HG02610 (cell line): ENCODE data around the gene PI16.

Experiments
- ATAC-seq: cut with Tn5 transposase; IDR thresholded peaks from one replicate; pipeline ENCODE4 v1.9.1; 2021; ENCODE audit warnings: mild to moderate bottlenecking, moderate library complexity; ENCODE audit not compliant: unreplicated experiment

The PI16 gene

DNA sequence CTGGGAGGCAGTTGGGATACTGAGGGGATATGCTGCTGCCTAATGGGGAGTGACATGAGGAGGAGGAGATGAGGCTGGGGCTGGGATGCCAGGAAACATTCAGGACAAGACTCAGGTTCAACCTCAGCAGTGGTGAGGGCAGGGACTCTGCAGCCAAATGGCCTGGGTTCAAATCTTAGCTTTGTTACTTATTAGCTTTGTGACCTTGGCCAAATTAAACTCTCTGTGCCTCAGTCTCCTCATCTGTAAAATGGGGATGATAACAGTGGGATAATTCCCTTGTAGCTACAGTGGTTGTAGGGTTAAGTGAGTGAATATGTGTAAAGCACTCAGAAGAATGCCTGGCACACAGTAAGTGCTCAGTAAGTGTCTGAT, 1.9 kb downstream of the PI16 start:
- no peak for ATAC-seq

DNA sequence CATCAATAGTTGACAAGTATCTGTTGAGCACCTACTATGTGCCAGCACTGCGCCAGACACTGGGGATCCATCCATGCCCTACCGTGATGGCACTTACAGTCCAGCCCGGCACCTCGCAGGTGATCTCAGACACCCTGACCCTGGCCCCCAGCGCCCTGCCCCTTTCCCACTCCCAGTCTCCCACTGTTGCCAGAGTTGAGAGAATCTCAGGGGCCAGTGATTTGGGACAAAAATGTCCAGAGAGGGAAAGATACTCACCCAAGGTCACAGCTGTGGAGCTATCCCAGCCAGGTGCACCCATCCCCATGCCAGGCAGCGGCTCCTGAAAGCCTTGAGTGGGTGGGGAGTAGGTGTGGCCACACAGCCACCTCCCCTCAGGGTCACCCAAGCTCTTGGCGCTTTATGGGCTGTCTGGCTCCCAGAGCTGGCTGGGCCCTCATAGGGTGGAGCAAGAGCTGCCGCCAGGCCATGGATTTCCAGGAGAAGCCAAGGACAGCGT, 3.3 kb downstream of the PI16 start:
- ATAC-seq, result no peak

DNA sequence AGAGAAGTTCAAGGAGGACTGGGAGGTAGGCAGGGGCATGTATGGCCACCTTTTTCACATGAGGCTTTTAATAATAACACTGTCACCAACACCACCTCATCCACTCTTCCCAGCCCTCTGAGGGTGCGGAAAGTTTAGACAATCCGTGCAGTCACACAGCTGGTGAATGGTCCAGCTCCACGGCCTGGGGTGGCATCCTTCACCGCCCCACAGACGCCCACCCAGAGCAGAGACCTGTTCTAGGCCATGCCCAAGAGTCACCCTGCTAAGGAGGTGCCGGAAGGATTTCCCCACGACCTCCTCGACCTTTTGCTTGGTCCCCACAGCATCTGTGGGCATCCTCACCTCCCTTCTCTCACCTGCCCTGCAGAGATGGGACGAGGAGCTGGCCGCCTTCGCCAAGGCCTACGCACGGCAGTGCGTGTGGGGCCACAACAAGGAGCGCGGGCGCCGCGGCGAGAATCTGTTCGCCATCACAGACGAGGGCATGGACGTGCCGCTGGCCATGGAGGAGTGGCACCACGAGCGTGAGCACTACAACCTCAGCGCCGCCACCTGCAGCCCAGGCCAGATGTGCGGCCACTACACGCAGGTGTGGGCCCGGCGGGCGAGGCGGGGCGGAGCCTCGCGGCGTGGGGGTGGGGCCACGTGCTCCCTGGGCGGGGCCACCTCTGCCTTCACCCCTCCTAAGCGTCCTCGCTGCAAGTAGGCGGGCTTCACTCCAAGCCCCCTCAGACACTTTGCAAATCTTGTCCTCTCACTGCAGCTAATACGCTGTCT, 4.4 kb downstream of the PI16 start:
- ATAC-seq, result no peak

DNA sequence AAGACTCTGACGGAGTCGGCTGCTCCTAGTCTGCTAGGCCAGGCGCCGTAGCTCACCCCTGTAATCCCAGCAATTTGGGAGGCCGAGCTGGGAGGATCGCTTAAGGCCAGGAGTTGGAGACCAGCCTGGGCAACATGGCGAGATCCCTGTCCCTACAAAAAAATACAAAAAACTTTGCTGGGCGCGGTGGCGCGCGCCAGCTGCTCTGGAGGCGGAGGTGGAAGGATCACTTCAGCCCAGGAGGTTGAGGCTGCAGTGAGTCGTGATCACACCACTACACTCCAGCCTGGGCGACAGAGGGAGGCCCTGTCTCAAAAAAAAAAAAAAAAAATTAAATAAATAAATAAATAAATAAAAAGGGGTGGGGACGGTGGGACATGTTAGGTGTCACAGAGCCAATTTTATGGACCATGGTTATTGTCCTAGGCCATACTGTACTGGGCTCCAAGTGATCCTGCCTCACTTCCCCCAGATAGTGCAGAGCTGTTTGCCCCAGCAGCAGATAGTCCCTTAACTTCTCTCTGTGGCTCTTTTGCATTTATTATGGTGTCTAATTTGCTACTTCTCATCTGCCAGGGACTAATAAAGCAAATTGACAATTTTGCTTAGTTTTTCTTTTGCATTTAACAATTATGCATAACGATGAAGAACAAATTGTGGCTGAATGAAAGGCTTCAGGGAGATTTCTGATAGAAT, 5.2 kb downstream of the PI16 start:
- no peak for ATAC-seq

DNA sequence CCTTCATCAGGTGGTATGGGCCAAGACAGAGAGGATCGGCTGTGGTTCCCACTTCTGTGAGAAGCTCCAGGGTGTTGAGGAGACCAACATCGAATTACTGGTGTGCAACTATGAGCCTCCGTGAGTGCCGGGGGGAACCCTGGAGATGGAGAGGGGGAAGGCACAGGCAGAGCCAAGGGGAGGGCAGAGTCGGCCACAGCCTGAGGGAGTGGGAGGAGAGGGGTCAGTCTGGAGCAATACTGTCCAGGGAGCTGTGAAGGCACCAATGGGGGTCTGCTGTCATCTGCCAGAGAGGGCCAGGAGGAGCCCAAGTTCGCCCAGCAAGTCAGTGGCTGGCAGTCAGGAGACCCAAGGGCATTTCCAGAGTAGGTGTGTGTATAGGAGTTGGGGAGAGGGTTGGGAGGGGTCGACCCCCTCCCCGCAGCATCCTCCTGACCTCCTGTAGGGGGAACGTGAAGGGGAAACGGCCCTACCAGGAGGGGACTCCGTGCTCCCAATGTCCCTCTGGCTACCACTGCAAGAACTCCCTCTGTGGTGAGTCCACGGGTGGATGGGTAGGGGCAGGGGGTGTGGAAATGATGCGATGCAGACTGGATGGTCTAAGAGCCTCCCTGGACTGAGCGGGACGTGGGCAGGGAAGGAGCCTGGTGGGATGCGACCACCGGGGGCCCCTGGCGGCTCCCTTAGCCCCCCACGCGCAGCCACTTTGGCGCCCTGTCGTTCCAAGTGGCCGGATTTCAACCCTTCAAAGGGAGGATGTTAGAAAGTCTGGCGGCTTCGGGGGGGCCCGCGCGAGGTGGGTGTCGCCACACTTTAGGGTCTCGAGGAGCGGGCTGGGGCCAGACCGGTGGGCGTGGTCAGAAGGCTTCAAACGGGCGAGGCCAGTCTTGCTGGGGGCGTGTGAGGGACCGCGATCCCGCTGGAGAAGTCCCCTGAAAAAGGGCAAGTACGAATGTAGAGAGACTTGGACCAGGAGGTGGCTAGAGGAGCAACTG, 7.2 kb downstream of the PI16 start:
- no peak for ATAC-seq

DNA sequence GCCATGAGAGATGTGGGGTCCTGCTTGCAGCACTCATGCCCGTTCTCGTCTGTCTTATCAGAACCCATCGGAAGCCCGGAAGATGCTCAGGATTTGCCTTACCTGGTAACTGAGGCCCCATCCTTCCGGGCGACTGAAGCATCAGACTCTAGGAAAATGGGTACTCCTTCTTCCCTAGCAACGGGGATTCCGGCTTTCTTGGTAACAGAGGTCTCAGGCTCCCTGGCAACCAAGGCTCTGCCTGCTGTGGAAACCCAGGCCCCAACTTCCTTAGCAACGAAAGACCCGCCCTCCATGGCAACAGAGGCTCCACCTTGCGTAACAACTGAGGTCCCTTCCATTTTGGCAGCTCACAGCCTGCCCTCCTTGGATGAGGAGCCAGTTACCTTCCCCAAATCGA, 8.3 kb downstream of the PI16 start:
- ATAC-seq, result peak; percentile 78

DNA sequence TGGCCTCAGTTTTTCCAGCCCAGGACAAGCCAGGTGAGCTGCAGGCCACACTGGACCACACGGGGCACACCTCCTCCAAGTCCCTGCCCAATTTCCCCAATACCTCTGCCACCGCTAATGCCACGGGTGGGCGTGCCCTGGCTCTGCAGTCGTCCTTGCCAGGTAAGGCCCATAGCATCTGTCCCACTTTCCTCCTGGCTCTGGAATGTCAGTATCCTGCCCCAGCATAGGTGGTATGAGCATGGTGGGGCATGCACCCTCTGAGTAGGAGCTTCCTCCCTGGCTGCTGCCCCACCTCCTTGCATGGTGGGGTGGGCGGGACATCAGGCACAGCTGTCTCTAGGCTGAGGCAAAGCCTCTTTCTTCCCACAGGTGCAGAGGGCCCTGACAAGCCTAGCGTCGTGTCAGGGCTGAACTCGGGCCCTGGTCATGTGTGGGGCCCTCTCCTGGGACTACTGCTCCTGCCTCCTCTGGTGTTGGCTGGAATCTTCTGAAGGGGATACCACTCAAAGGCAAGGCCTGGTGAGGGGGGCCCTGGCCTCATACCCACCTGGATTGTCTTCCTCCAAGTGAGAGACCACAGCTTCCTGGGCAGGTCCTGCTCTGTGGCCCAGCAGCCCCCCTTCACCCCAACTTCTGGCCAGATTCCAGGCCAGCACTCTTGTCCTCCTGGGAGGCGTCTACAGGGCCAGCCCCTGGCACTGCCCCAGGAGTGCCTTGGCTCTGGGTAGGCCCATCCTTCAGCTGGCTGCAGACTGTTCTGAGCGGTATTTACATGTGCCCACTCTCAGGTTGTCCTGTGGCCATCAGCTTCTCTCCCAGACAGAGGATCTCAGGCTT, 9.1 kb downstream of the PI16 start:
- no peak for ATAC-seq

DNA sequence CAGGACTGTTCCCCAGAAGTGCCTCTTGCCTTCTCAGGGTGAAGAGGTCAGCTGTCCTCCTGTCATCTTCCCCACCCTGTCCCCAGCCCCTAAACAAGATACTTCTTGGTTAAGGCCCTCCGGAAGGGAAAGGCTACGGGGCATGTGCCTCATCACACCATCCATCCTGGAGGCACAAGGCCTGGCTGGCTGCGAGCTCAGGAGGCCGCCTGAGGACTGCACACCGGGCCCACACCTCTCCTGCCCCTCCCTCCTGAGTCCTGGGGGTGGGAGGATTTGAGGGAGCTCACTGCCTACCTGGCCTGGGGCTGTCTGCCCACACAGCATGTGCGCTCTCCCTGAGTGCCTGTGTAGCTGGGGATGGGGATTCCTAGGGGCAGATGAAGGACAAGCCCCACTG, 9.8 kb downstream of the PI16 start:
- ATAC-seq, result no peak

DNA sequence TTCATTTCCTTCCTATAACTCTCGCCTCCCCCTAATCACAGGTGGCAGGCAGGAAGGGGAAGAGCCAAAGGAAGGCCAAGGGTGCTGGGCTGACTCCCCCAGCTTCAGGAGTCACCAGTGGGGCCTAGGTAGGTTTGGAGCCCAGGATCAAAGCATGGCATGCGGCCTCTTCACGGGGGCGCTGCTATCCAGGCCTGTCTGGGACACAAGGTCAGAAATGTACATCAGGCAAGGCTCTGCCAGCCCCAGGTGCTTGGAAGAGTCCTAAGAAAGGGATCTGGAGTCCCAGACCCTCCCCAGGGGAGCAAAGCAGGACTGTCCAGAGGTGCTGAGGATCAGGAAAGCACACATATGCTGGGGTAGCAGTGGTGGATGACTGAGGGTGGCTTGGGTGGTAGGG, 10.4 kb downstream of the PI16 start:
- no peak for ATAC-seq

DNA sequence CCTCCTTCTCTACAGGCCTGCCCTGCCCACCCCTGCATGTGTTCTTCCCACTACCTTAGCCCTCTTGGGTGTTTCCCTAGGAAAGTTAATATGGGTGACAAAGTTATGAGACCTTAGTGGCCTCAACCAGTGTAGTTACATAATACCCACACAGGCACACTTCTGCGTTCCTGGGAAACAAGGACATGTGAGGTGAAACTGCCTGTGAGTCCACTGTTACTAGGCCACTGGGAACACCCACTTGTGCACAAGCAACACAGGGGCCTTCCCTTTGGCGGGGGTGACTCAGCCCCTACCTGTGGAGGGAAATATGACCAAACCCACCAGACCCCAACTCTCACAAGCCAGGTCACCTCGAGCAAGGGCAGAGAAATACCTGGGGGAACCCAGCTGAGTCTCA, 12.8 kb downstream of the PI16 start:
- ATAC-seq, result no peak

DNA sequence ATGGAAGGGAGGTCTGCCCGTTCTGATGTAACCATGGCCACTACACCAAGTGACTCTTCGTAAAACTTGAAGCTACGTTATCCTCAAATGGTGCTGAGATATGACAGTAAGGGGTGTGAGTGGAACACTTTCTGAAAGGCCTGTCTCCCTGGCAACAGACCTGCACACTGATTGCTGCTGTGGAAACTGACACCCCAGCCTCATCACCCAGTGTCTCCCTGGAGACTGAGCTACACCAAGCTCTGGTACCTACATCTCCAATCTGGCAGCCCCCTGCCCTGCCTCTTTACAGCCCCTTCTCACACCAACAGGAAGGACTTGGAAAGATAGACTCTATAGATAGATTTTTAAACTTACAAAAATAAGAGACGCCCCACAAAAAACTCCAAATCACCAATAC, 13.2 kb downstream of the PI16 start:
- no peak for ATAC-seq

DNA sequence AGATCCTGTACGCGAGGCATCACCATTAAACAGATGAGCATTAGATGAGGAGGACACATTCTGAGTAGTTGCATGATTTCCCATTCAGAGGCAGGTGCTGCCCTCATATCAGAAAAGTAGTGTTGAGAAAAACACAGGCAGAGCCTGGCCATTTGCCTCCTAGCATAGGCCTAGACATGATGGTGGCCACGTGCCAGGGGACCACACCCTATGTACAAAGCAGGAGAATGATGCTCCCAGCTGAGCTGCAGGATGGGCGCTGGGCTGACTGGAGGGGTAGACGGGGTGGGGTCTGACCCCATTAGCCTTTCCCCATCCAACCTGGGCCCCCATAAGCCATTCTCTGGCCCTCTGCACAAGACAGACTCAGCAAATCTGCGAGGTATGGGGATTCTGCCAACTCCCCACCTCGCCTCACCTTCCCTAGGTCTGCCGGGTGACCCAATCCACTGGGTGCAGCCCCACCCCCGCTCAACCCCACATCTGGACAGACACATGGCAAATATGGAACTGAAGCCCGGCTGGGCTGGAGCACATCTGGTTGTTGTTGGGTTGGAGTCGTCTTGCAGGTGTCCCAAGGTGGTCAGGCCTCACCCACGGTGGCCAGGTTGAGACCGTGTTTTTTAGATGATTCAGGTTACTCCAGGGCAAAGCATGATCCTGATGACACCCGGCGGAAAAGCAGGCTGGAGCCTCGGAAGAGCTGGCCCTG, 13.9 kb downstream of the PI16 start:
- no peak for ATAC-seq

DNA sequence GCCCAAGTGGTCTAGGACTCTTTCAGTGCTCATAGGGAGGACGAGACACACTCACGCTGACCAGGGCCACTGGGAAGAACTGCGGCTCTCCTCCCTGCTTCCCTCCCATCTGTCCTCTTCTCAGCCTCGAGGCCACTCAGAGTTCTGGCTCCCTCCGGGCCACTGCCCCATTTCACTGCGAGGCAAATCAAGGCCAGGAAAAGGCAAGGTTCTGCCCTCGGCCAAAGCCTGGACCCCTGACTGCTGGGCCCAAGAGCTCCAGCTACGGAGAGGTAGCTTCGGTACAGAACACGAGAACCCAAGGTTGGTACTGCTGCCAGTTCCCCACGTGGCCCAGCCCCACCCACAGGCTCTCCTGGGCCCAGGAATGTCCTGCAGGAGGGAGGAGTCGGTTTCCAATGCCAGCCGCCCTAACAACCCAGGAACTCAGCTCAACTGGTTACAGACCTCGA, 14.7 kb downstream of the PI16 start:
- no peak for ATAC-seq

DNA sequence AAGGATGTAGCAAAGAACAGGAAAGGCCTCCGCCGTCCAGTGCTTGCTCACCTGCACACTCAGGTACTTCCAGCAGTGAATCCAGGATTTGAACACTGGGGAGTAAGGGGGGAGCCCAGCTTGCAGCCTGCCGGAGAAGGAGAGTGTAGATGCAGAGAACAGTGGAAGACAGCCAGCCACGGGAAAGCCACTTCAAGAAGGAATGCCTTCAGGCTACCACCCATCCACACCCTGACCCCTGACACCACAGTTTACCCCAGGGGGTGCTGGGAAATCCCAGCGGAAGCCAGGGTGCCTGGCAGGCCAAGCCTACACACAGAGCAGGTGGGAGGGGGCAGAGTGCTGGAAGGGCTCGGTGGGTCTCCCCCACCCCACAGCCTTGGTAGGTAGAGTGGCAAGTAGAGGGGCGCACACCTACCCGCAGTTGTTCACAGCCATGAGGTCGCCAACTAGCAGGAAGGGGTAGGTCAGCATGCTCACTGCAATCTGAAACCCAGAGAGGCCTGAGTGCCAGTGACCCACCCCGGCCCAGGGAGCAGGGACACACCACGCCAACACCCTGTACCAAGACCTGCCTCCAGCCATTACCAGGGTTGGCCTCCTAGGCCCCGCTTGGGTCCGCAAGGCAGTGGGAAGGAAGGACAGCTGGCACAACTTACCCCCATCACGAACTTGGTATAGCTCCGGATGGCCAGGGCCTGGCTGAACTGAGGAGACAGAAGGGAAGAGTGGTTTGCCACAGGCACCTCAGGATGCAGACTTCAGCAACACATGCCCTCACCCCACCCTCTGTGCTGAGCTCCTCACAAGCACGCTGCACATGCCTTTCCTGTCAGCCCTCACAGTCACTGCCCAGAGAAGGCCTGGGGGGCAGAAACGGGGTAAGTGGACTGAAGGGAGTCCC, 15.7 kb downstream of the PI16 start:
- no peak for ATAC-seq

DNA sequence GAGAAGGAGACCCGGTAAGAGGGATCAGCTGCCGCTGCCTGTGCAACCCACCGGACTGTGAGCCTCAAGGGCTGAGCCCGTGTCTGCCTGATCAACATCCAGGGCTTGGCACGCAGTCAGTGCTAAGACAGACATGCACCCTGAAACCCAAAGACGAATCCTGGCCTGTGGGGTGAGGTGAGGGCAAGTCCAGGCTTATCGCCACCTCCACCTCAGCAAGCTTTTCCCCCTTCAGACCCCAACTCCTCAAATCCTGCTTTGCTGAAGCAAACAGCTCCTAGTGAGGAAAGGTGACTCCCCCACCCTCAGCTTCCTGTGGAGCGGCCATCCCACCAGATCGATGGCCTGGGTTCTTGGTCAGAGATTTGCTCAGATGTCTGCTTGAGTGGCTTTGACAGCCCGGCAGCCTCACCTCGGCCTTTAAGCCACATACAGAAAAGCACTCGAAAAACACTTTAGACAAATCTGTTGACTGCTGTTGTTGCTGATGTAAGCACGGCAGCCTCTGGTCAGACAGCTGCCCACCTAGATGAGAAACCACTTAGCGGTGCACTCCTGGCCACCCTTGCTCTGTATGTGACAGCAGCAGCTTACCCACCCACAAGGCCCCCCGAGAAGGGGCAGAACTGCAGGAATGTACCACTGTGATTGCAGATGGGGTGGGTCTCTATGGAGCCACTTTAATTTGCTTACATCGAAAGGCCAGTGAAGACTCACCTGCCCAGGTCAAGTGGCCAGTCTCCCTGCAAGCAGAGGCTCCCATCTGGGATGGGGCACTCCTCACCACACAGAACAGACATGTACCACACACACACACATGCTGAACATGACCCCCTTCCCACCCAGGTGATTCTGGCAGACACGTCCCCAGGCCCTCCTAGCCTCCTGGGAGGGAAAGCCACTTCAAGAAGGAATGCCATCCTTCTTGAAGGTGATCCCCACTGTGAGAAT, 16.6 kb downstream of the PI16 start:
- no peak for ATAC-seq

DNA sequence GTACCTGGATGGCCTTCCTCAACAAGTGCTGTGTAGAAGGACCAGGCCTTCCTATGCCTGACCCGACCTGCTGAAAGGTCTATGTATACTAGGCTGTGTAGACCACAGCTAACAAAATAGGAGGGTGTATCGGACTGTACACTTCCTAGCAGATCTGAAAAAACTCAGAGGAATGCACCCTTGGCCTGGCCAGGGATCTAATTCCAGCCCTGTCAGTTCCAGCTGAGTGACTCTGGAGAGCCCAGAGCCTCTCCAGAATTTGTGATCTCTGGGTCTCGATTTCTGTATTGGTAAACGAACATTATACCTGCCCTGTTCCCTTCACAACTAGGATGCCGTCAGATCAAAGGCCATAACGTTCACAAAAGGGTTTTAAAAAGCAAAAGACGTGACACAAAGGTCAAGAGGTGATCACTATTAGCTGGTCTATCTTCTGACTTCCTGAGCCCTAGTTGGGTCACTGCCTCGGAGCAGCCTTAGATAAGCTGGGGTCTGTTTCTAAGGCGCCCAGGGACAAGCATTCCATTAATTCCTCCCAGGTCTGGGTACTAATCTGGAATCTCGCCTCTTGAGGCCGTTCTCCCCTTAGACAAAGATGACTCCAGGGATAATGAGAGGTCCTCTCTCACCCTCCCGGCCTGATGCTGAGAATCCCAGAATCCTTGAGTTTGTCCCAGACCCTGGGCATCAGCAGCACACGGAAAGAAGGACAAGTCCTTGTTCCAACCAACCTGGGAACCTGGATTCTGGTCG, 17.6 kb downstream of the PI16 start:
- no peak for ATAC-seq

DNA sequence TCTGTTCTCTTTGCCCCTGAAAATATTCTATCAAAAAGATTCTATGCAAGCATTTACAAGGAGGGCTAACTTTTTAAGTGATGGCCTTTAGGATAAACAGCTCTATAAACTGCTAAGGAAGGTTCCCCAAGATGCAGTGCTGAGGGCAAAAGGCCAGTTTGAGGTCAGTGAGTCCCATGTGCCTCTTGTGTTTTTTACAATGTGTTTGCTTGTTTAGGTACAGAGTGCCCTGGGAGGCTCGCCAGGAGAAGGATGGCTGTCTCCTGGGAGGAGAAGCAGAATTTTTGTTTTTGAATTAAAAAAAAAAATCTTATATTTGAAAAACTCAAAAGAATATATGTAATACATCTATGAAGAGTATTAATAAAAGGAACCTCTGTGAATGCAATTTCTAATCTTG, 18.7 kb downstream of the PI16 start:
- ATAC-seq, result no peak
